H9 (cell line): ENCODE data around the gene FRZB. TPM values are rescaled to one million over a fixed set of nuclear protein-coding genes. Genes with fewer than 3 reads are reported as not detected.

ENCODE experiments used
- DNase-seq: peaks from one replicate; pipeline ENCODE4 v3.0.0-alpha.2; 2017
- H2AFZ ChIP-seq: one replicate; pipeline ENCODE4 v1.6.1; 2013; ENCODE audit warnings: mild to moderate bottlenecking, low read length, control low read depth, moderate library complexity
- H2AK5ac ChIP-seq: 2 replicates; pipeline ENCODE4 v1.6.1; 2013; ENCODE audit warnings: low read length, control low read depth, mixed read lengths; ENCODE audit not compliant: insufficient read length
- H2BK120ac ChIP-seq: one replicate; pipeline ENCODE4 v1.6.1; 2013; ENCODE audit warnings: low read depth, mild to moderate bottlenecking, low read length, control low read depth, inconsistent platforms; ENCODE audit not compliant: poor library complexity, severe bottlenecking
- H2BK12ac ChIP-seq: 2 replicates; pipeline ENCODE4 v1.6.1; 2013; ENCODE audit warnings: low read length, control low read depth, mixed read lengths, low read depth; ENCODE audit not compliant: insufficient read length
- H2BK15ac ChIP-seq: 2 replicates; pipeline ENCODE4 v1.6.1; 2013; ENCODE audit warnings: low read depth, low read length, control low read depth
- H2BK20ac ChIP-seq: one replicate; pipeline ENCODE4 v1.6.1; 2013; ENCODE audit warnings: low read depth, mild to moderate bottlenecking, low read length, control low read depth, inconsistent platforms; ENCODE audit not compliant: poor library complexity, severe bottlenecking
- H2BK5ac ChIP-seq: 2 replicates; pipeline ENCODE4 v1.6.1; 2013; ENCODE audit warnings: low read length, control low read depth, mixed read lengths; ENCODE audit not compliant: insufficient read length
- H3K14ac ChIP-seq: 2 replicates; pipeline ENCODE4 v1.6.1; 2013; ENCODE audit warnings: low read length, control low read depth; ENCODE audit not compliant: insufficient read depth
- H3K18ac ChIP-seq: 2 replicates; pipeline ENCODE4 v1.6.1; 2013; ENCODE audit warnings: low read depth, mild to moderate bottlenecking, mixed read lengths, low read length, control low read depth; ENCODE audit not compliant: insufficient read length
- H3K23ac ChIP-seq: 2 replicates; pipeline ENCODE4 v1.6.1; 2013; ENCODE audit warnings: low read length, control low read depth, mixed read lengths, low read depth; ENCODE audit not compliant: insufficient read length
- H3K23me2 ChIP-seq: 2 replicates; pipeline ENCODE4 v1.6.1; 2013; ENCODE audit warnings: low read depth, mild to moderate bottlenecking, mixed read lengths, low read length, control low read depth; ENCODE audit not compliant: insufficient read length, poor library complexity, severe bottlenecking
- H3K27ac ChIP-seq: 2 replicates; pipeline ENCODE4 v1.5.1; 2013; ENCODE audit warnings: low read length, control low read depth, mixed read lengths, low read depth; ENCODE audit not compliant: insufficient read length
- H3K27me3 ChIP-seq: 2 replicates; pipeline ENCODE4 v1.6.1; 2013; ENCODE audit warnings: low read length, control low read depth, inconsistent platforms; ENCODE audit not compliant: insufficient read depth
- H3K4ac ChIP-seq: 2 replicates; pipeline ENCODE4 v1.6.1; 2013; ENCODE audit warnings: low read depth, mild to moderate bottlenecking, control low read depth, inconsistent platforms, low read length, moderate library complexity
- H3K4me1 ChIP-seq: 2 replicates; pipeline ENCODE4 v1.6.1; 2013; ENCODE audit warnings: low read length, control low read depth, inconsistent platforms; ENCODE audit not compliant: insufficient read depth
- H3K4me2 ChIP-seq: 2 replicates; pipeline ENCODE4 v1.6.1; 2013; ENCODE audit warnings: low read length, control low read depth, mixed read lengths; ENCODE audit not compliant: insufficient read length, insufficient read depth
- H3K56ac ChIP-seq: 2 replicates; pipeline ENCODE4 v1.6.1; 2013; ENCODE audit warnings: low read depth, mild to moderate bottlenecking, mixed read lengths, low read length, control low read depth; ENCODE audit not compliant: insufficient read length
- H3K79me1 ChIP-seq: 2 replicates; pipeline ENCODE4 v1.6.1; 2013; ENCODE audit warnings: low read depth, mild to moderate bottlenecking, moderate library complexity, low read length, control low read depth, inconsistent platforms; ENCODE audit not compliant: insufficient read depth, poor library complexity, severe bottlenecking
- H3K79me2 ChIP-seq: 2 replicates; pipeline ENCODE4 v1.6.1; 2013; ENCODE audit warnings: low read length, control low read depth, inconsistent platforms; ENCODE audit not compliant: insufficient read depth
- H3K9ac ChIP-seq: 2 replicates; pipeline ENCODE4 v1.6.1; 2013; ENCODE audit warnings: low read length, control low read depth, mixed read lengths; ENCODE audit not compliant: insufficient read length; ENCODE audit errors: extremely low read depth
- H3K9me3 ChIP-seq: one replicate; pipeline ENCODE4 v1.6.1; 2013; ENCODE audit warnings: low read depth, low read length, inconsistent platforms; ENCODE audit not compliant: control insufficient read depth
- H3T11ph ChIP-seq: one replicate; pipeline ENCODE4 v1.6.1; 2013; ENCODE audit warnings: mild to moderate bottlenecking, low read length, control low read depth, inconsistent platforms
- H4K20me1 ChIP-seq: one replicate; pipeline ENCODE4 v1.6.1; 2013; ENCODE audit not compliant: control insufficient read depth, insufficient read length, insufficient read depth
- H4K5ac ChIP-seq: 2 replicates; pipeline ENCODE4 v1.6.1; 2013; ENCODE audit warnings: low read depth, mild to moderate bottlenecking, mixed read lengths, low read length, control low read depth; ENCODE audit not compliant: insufficient read length
- H4K8ac ChIP-seq: replicated peaks from 2 replicates; pipeline ENCODE4 v1.6.1; 2013; ENCODE audit warnings: low read length, control low read depth, mixed read lengths, low read depth; ENCODE audit not compliant: insufficient read length
- H4K91ac ChIP-seq: 2 replicates; pipeline ENCODE4 v1.6.1; 2013; ENCODE audit warnings: low read depth, mild to moderate bottlenecking, moderate library complexity, mixed read lengths, low read length, control low read depth; ENCODE audit not compliant: insufficient read length
- H3K27ac Mint-ChIP-seq, 3 experiments: 2 replicates in 2 of 3; 3 replicates in 1 of 3; pipeline ENCODE4 v1.8.0; 2020 to 2021; ENCODE audit warnings: mixed read lengths in 3 of 3, mild to moderate bottlenecking in 1 of 3, moderate library complexity in 1 of 3
- H3K27me3 Mint-ChIP-seq: 2 replicates; pipeline ENCODE4 v1.8.0; 2021; ENCODE audit warnings: low read depth, mild to moderate bottlenecking, moderate library complexity, mixed read lengths
- H3K36me3 Mint-ChIP-seq, 3 experiments: 2 replicates in 2 of 3; 3 replicates in 1 of 3; pipeline ENCODE4 v1.8.0; 2020 to 2021; ENCODE audit warnings: low read depth in 3 of 3, mixed read lengths in 3 of 3; ENCODE audit not compliant: insufficient read depth in 1 of 3
- H3K4me1 Mint-ChIP-seq, 2 experiments: 2 replicates each; pipeline ENCODE4 v1.8.0; 2020; ENCODE audit warnings: mixed read lengths in 2 of 2
- H3K4me3 Mint-ChIP-seq, 2 experiments: 2 replicates in 1 of 2; 3 replicates in 1 of 2; pipeline ENCODE4 v1.8.0; 2020 to 2021; ENCODE audit warnings: mild to moderate bottlenecking in 2 of 2, mixed read lengths in 2 of 2, moderate library complexity in 1 of 2
- H3K9me3 Mint-ChIP-seq, 2 experiments: 2 replicates in 1 of 2; 3 replicates in 1 of 2; pipeline ENCODE4 v1.8.0; 2020; ENCODE audit warnings: mild to moderate bottlenecking in 2 of 2, mixed read lengths in 2 of 2, moderate library complexity in 1 of 2
- CTCF ChIP-seq: fragments of 200-600 bp; sonication (generic); conservative IDR thresholded peaks from 3 replicates; pipeline ENCODE4 v1.8.0; 2021; ENCODE audit warnings: antibody characterized with exemption, mild to moderate bottlenecking
- total RNA-seq: library from RNA; stranded (reverse); gene quantifications from 2 replicates; pipeline ENCODE4 v1.2.1, GENCODE V29; 2021

The FRZB gene
- total RNA-seq, 1 experiment from 2014 or later, result 1.1 TPM

- no peak overlapping the region for H4K5ac ChIP-seq
- no peak overlapping the region for H4K91ac ChIP-seq
- no peaks in the 10 kb centered on the region for H4K20me1 ChIP-seq
- no peak overlapping the region for H3K14ac ChIP-seq
- H3K18ac ChIP-seq, result no peak overlapping the region
- peaks cover 19% of the 10 kb centered on the region for H3K23me2 ChIP-seq
- H3K4me2 ChIP-seq, result no peak overlapping the region
- no peaks in the 10 kb centered on the region for H3K9me3 Mint-ChIP-seq
- no peaks in the 10 kb centered on the region for H3K4me1 ChIP-seq
- H3K27ac Mint-ChIP-seq, result no peak overlapping the region
- no peak overlapping the region for H2BK120ac ChIP-seq
- no peak overlapping the region for H3K23ac ChIP-seq
- H2AFZ ChIP-seq, result no peak overlapping the region
- no peak overlapping the region for H4K8ac ChIP-seq
- H2BK20ac ChIP-seq, result no peak overlapping the region
- no peak overlapping the region for H2BK15ac ChIP-seq
- H3K4ac ChIP-seq, result no peak overlapping the region
- H3K36me3 Mint-ChIP-seq, result no peaks in the 10 kb centered on the region; a peak in 1 of 7 replicates
- H3K9me3 ChIP-seq, result no peaks in the 10 kb centered on the region
- no peak overlapping the region for H3T11ph ChIP-seq
- H3K56ac ChIP-seq, result no peak overlapping the region
- H3K4me3 Mint-ChIP-seq, result no peak overlapping the region
- H2AK5ac ChIP-seq, result no peak overlapping the region
- H2BK5ac ChIP-seq, result no peak overlapping the region
- H3K4me1 Mint-ChIP-seq, result peaks cover 25 to 28% of the 10 kb centered on the region in 2 experiments
- no peaks in the 10 kb centered on the region for H3K79me1 ChIP-seq
- H3K27ac ChIP-seq, result no peak overlapping the region
- H3K9ac ChIP-seq, result no peak overlapping the region
- no peak overlapping the region for H2BK12ac ChIP-seq
- TF ChIP-seq CTCF, result no peak
- peaks cover 3% of the 10 kb centered on the region; the same call in 1 of the 2 replicates for H3K27me3 ChIP-seq
- H3K79me2 ChIP-seq, result no peaks in the 10 kb centered on the region
- peaks cover 44% of the 10 kb centered on the region for H3K27me3 Mint-ChIP-seq
- DNase-seq, result no peak
Observed at GRCh38 chr2:182863642-182864041, 2.8 kb downstream of the FRZB start.
